ENCODE results near the gene MYO1E.

DNA sequence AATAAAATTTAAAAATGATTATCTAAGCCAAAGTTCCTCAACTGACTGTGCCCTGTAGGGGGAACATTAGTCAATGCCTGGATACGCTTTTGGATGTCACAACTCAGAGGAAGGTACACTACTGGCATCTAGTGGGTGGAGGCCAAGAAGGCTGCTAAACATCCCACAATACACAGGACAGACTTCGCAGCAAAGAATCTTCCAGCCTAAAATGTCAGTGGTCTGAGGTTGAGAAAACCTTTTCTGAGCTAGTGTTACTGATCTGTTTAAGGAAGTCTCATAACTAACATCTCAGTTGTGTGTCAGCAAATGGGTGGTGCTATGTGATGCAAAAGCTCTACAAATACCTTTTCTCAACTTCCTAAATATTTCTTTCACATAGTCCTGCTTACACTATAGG is 186.9 kb downstream of the MYO1E start:
- TF ChIP-seq EZH2 (IDR thresholded peaks at IDR 0.05) (no peak), POLR2AphosphoS5 (IDR thresholded peaks at IDR 0.05; ENCODE audit: borderline replicate concordance, low read depth, low read length) (no peak)
